ENCODE results near the gene OLFM2.

Gene OLFM2

GRCh38 chr19:9906475-9907087, 29.7 kb downstream of the OLFM2 start:
- no peak for DNase-seq

DNA sequence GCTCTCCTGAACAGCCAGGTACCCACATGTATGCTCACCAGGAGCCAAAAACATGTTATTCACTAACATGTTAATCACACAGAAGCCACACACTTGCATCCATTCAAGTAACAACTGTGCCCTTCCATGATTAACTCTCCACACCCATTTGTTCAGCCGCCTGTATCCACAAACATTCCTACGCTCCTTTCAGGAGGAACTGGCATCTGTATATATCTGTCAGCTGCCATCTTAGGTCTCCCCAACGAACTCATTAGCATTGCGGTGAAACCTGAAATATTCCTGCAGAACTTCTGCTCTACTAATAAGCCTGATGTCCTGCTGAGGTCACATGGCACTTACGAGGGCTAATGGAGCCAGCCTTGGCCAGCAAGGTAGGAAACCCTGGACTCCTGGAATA, 33.0 kb downstream of the OLFM2 start:
- no peak for DNase-seq

DNA sequence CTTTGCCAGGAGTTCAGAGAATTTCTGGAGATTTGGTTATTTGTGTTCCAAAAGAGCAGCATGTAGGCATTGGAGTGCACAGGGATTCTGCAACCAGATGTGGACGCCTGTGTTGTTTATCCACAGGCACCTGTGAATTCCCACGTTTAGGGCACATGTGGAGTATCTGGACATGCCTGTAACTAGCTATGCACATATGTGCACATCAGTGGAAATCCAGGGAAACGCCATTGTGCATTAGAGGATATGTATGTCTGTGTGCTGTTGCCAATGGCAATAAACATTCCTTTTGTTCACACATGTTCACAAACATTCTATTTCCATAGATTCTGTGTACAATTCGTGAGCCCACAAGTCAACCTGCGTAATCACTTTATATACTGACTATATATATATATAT, 34.7 kb downstream of the OLFM2 start:
- no peak for DNase-seq

DNA sequence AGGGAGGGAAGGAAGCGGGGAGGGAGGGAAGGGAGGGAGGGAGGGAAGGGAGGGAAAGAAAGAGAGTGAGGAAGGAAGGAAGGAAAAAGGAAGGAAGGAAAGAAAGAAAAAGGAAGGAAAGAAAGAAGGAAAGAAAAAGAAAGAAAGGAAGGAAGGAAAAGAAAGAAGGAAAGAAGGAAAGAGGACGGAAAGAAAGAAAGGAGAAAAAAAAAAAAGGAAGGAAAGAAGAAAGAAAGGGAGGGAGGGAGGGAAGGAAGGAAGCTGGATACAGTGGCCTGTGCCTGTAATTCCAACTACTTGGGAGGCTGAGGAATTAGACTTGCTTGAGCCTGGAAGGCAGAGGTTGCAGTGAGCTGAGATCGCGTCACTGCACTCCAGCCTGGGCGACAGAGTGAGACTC, 35.3 kb downstream of the OLFM2 start:
- DNase-seq = no peak

DNA sequence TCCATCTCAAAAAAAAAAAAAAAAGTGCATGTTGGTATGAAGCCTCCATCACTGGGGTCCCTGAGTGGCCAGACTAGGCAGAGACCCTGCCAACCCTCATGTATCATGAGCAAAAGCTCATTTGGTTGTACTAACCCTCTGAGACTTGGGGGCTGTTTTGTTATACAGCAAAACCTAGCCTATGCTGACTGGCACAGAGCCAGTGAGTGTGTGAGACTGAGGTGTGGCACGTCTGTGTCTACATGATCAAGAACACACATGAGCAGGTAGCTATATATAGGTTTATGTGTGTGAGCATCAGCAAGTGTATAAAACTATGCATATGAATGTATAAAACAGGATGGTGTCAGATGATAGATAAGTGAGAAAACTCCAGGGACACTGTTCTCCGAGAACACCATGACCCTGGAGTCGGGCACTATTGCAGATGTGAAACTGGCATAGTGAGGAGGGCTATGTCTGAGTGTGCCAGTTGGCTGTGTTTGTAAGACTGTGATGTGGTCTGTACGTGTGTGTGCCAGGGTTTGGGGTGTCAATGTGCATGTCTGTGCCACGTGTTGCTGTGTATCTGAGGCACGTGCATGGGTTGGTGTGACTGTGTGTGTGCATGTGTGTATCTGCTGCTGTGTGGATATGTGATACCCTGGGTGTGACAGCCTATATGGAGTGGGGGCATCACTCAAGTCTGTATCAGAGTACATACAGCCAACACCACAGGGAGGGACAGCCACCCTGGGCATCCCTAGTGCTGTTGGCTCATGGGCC, 44.5 kb downstream of the OLFM2 start:
- DNase-seq = no peak

DNA sequence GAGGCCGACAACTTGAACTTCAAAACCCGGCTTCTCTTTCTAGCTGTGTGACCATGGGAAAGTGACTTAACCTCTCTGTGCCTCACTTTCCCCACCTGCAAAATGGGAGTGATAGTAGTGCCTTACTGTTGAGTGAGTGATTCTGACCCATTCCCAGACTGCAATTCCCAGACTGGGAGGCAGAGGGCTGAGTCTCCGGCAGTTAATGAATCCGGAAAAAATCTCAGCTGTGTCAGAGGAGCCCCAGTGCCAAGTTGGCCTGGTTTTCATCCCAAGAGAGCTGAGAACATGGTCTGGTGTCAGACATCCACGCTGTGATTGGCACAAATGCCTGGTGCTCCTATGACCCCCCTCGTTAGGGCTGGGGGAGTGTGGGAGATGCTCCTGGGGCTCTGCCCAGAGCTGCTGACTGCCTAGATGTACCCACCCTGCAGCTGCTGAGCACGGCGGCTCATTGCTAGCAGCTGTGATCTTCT, 51.2 kb downstream of the OLFM2 start:
- DNase-seq = no peak

GRCh38 chr19:9883764-9884163, 52.6 kb downstream of the OLFM2 start:
- DNase-seq = no peak

DNA sequence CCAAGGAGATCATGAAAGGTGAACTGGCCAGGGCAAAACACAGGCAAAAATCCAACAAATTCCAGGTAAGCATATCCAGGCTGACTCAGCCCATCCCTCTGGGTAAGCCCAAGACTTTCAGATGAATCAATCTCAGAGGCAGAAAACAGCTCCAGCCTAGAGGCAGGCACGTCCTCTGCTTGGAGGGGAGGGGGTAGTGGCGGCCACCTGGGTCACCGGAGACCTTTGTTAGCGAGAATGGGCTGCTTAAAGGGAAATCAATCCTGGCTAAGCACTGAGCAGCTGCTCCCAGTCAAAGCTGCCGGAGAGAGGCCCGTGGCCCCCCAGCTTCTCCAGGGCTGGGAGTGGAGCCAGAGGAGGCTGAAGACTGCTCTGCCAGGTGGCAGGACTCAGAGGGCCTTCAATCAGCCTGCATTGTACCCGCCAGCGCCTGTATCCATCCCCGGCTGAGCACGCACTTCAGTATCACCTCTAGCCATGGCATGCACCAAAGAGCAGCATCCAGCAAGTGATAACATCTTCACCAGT, 53.0 kb downstream of the OLFM2 start:
- DNase-seq = no peak

GRCh38 chr19:9881720-9882119, 54.6 kb downstream of the OLFM2 start:
- no peak for DNase-seq

GRCh38 chr19:9878511-9879196, 57.7 kb downstream of the OLFM2 start:
- no peak for DNase-seq

- DNase-seq = no peak
These were observed 58.4 kb downstream of the OLFM2 start for GRCh38 chr19:9877780-9878510.

- no peak for DNase-seq
These were observed 60.5 kb downstream of the OLFM2 start for GRCh38 chr19:9875796-9876195.

GRCh38 chr19:9875031-9875627, 61.2 kb downstream of the OLFM2 start:
- DNase-seq = no peak

- no peak for DNase-seq
These were observed 63.6 kb downstream of the OLFM2 start for GRCh38 chr19:9872618-9873242.

DNA sequence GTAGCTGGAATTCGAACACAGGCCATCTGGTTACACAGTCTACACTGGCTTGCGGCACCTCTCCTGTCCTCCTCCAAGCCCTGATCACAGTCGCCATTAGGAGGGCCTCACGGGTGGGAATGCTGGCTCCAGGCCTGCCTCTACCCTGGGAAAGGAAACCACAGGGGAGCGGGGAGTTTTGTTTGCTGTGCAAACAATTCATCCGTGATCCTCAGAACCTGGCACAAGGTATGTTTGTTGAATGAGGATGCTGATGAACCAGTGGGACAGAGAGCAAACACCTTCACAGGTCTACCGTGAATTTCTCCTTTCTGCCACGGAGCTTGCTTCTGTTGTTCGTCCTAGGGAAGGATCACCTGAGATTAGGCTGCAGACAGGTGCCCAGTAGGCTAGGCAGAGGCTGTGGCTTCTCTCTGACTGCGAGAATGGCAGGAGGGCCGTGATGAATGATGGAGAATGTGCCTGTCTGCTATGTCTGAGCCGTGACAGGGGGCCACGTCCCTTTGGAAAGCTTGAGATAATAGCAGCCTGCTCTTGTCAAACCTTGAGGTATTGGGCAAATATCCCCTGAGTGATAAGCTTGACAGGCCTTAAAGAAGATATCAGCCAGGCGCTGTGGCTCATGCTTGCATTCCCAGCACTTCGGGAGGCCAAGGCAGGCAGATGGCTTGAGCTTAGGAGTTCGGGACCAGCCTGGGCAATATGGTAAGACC, 64.5 kb downstream of the OLFM2 start:
- no peak for DNase-seq

DNA sequence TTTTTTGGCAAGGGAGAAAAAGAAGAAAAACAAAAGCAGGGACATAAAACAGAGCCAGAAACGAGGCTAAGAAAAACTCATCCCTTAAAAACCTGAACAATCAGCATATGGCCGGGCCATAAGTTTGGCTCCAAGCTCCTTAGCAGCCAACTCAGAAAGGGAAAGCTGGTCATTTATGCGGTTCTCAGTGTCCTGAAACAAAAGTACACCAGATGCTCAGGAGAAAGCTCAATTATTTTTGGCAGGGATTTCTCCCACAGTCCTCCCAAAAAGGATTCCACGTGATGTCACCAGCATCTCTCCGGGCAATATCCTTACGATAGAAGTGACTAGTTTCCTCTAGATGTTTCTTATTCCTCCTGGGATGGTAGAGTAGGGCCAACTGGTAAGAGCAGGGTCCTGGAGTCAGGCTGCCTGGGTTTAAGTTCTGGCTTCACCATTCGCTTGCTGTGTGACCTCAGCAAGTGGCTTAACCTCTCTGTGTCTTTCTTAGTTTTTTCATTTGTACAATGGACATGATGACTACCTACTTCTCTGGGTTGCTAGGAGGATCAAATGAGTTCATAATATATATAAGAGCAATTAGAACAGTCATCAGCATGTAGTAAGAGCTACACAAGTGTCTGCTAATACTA, 67.2 kb downstream of the OLFM2 start:
- no peak for DNase-seq

GRCh38 chr19:9865732-9866501, 70.4 kb downstream of the OLFM2 start:
- no peak for DNase-seq

DNA sequence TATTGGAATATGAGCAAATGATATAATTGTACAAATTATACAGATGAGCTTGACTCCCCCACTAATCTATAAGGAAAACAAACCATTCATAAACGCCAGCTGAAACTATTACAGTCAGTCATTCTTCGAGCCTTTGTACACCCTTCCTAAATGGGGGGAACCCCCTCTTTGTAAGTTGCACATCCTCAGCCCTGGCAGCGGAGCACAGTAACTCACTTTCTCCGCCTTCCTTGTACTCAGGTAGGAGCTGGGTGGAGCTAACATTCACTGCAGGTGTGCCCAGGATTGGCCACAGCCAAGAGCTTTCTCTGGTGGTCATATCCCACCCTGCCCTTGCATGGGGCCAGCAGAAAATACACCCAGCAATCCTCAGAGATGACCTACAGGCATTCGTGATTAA, 72.6 kb downstream of the OLFM2 start:
- no peak for DNase-seq

DNA sequence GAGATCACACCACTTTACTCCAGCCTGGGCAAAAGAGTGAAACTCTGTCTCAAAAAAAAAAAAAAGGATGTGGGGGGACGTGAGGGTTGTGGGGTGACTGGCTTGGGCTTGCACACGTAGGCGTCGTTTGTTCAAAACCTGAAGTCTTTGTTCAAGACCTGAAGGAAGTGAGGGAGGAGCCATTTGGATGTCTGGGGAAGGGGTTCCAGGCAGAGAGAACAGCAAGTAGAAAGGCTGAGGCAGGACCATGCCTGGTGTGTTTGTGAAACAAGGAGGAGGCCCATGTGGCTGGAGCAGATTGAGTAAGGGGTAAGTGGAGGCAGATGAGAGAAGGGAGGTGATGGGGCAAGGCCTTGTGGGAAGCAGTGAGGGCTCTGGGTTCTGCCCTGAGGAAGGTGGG, 73.4 kb downstream of the OLFM2 start:
- no peak for DNase-seq

GRCh38 chr19:9861503-9861902, 74.8 kb downstream of the OLFM2 start:
- no peak for DNase-seq

Data from amniotic stem cell (primary cell).